GM21723 (cell line): Measurements from ENCODE around the gene GNAI3.

Experiments
- ATAC-seq: cut with Tn5 transposase; IDR thresholded peaks from one replicate; pipeline ENCODE4 v1.9.1; 2021; ENCODE audit warnings: mild to moderate bottlenecking, moderate library complexity; ENCODE audit not compliant: unreplicated experiment

GNAI3 gene

DNA sequence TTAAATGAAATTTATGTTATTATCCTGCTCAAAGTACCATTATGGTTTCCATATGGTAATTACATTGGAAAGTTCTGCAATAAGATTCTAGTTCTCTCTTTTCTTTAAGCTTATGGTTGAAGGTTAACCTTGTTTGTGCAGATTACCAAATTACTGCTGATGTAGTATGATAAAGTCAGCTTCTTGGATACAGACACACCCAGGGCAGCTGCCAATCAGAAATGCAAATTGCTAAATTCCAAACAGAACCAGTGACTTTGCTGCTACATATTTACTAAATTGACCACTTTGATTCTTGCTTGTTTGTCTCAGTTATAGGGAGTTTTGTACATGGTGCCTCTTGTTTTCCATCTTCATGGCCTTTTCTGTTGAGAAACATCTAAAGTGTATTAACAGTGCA lies 44.5 kb downstream of the GNAI3 start:
- no peak for ATAC-seq

GRCh38 chr1:109595531-109595930 lies 47.1 kb downstream of the GNAI3 start:
- ATAC-seq: no peak

GRCh38 chr1:109598156-109598555 lies 49.7 kb downstream of the GNAI3 start:
- no peak for ATAC-seq

GRCh38 chr1:109598655-109599054 lies 50.2 kb downstream of the GNAI3 start:
- ATAC-seq: no peak

DNA sequence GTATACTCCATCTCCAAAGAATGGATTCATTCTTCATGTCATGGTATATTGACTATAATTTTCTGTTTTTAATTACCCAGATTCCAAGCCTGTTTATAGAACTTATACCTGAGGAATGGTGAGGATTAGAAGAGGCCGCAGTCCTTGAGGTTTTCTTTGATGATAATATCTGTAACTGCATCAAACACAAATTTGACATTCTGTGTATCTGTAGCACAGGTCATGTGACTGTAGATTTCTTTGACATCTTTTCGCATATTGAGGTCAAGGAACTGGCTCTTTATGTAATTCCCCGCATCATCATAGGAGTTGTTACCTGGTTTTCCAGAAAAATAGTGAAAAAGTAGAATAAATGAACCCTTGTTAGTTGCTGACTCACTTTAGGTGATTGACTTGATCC lies 54.8 kb downstream of the GNAI3 start:
- ATAC-seq: no peak

GRCh38 chr1:109605381-109605780 lies 57.0 kb downstream of the GNAI3 start:
- no peak for ATAC-seq

- no peak for ATAC-seq
Measured at GRCh38 chr1:109609881-109610280, 61.5 kb downstream of the GNAI3 start.

DNA sequence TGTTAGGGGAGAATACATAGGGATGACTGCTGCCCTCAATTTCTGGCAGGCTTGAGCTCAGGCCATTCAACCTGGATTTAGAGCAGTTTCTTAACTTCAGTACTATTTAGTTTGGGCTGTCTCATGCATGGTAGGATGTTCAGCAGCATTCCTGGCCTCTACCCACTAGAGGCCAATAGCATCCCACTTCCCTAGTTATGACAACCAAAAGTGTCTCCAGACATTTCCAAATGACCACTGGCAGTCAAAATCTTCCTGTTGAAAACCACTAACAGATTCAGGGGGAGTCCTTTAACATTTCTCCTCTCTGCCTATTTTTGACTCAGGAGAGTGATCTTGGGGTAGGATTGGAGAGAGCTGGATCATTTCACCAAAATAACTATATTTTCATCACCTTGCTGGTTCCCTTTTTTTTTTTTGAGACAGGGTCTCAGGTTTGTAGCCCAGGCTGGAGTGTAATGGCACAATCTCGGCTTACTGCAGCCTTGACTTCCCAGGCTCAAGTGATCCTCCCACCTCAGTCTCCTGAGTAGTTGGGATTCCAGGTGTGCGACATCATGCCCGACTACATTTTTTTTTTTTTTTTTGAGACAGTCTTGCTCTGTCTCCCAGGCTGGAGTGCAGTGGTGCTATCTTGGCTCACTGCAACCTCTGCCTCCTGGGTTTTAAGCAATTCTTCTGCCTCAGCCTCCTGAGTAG lies 62.3 kb downstream of the GNAI3 start:
- ATAC-seq: no peak

GRCh38 chr1:109611308-109611990 lies 63.0 kb downstream of the GNAI3 start:
- ATAC-seq: no peak

DNA sequence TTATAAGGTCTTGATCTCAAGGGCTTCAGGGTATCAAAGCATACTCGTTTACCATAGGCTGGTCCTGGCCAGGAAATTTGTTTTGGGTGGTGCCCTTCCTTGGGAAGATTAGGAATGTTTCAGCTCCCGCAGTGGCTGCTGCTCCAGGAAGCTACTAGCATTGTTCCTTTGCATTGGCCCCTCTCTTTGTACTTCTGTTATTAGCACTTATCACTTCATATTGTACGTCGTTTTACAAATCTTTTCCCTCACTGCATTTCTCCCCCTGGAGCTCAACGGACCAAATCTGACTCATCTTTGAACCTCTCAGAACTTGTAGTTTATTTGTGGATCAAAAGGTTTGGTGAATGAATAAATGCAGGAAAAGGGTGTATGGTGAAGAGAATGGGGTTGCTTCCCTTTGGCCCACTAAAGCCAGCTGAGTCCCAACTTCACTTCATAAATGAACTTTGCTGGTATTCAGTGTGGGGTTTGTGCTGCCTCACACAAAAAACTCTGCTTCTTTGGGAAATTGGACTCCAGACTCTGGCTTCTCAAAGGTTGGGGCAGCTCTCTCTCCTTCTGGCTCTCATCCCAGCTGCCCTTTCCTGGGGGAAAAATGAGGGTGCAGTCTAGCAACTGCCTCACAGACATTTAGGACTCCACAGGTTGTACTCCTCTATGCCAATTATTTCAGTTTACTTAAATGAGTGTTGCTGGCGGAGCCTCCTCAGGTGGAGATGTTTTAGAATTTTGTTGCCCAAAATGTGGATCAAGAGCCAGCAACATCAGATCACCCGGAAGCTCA lies 65.1 kb downstream of the GNAI3 start:
- ATAC-seq: no peak

DNA sequence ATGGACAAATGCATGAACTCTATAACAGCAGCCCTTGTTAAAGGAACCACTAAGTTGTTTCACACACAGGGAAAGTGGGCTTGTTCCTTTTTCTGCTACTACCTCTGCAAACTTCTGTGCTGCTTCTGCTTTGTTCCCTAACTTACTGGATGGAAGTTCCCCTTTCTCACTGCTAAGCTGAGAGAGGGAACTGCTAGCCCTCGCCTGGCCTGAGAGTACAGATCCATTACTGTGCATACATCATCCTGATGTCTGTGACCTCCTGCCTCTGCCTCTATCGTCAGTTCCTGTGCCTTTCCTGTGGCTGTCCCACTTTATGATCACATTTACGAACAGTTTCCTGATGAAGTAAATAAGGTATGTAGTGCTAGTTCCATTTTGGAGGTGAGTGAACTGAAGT lies 67.5 kb downstream of the GNAI3 start:
- ATAC-seq: no peak

DNA sequence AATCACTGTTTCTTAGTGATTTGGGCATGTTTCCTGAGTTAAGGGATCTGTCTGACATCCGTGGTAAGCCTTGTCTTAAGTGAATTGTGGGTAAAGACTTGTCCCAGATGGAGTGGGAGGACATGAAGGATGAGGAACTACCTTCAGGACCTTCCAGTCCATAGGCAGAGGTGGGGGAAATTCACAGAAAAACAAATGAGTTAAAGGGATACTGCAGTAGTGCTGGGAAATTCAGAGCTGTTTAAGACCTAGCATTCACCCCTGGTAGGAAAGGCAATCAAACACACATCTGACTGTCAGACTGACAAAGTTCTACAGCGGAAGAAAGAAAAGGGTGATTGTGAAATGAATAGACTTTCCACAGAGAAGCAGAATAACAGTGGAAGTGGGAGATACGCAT lies 68.0 kb downstream of the GNAI3 start:
- ATAC-seq: no peak

- ATAC-seq: no peak
Measured at GRCh38 chr1:109617291-109617801, 68.9 kb downstream of the GNAI3 start.

DNA sequence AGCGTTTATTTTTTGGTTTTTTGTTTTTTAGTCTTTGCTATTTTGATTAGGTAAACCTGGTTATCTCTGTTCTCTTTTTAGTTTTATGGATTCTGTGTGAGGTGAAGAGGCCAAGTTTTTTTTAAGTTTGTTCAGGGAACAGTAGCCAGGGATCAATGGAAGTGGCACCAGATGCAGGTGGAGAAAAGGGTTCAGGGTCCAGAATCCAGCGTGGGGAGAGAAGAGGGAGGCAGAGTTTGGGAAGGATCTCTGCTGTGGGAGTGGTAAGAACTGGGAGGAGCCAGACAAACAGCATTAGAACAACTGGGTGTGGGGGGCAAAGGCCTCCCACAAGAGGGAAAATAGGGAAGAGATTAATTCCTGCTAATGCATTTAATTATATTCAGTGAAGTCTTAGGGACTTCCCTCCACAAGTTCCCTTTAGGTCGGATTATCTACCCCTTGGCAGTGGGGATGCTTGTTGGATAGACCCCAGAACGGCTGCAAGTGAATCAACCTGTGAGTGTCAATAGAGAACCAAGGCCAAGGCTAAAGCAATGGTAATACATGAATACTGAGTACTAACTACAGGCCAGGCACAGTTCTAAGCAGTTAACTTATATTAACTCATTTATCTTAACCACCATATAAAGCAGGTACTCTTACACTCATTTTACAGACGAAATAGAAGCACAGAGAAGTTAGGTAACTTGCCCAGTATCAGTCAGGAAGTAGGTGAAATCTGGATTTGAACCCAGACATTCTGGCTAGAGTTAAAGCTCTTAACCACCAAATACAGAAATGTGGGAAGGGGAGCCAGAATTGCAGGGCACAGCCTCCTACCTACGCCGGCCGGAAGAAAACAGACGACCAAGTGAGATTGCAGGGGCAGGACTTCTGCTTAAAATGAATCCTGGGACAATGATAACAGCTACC lies 70.5 kb downstream of the GNAI3 start:
- ATAC-seq: no peak

DNA sequence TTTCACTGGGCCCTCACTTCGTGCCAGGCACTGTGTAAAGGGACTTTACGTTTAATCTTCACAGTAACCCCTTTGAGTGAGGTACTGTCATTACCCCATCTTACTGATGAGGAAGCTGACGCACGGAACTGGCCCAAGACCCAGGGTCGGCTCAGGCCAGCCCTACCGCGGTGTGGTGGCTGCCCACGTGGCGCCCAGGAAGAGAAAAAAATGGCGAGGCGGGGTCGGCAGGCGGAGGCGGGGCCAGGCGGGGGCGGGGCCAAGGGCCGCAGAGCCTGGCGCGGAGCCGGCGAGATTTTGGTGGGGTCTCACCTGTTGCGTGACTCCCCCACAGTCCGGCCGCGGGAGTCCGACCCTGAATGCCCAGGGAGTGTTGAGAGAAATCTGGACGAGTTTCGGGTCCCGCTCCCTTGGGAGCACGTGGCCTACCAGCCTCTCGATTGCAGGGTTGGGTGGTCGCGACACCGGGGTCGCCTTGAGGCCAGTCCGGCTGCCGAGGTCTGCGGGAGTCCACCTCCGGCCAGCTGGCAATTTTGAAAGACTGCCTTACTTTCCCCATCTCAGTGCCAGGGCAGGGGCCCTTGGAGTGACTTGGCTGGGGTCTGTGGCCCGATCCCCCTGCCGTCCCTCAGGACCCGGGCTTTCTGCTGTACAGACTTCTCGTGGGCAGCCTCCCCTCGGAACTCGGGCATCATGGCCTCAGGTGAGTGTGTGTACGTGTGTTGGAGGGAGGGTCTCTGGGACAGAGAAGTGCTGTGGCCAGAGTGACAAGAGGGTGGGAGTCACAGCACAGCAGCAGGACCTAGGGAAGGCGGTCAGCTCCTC lies 71.4 kb downstream of the GNAI3 start, which contains the start of the genes AMPD2 and GNAT2:
AMPD2 (plus strand) TSS at position 262 of the 825 bp plus-strand sequence. CDS start 1,339 bp downstream, outside the sequence.
GNAT2 (minus strand) TSS at position 41 of the 825 bp plus-strand sequence. CDS start 6,746 bp downstream, outside the sequence.
- peak; percentile 49 for ATAC-seq

- ATAC-seq: peak; percentile 4
Measured at GRCh38 chr1:109620401-109620791, 72.0 kb downstream of the GNAI3 start.

- ATAC-seq: peak; percentile 82
Measured at GRCh38 chr1:109620841-109621286, 72.4 kb downstream of the GNAI3 start.

GRCh38 chr1:109621379-109622136 lies 73.1 kb downstream of the GNAI3 start:
- no peak for ATAC-seq
